Stomach (tissue), 4 donors: ENCODE measurements around the gene SEC11A.

Experiments
- CTCF ChIP-seq, 7 experiments: fragments of 450-650 bp in 4 of 7; fragments of 200-600 bp in 3 of 7; sonication (generic) in 3 of 7; IDR thresholded peaks; one replicate each; pipeline ENCODE4 v1.5.1; 2016 to 2019; ENCODE audit warnings: antibody characterized with exemption in 7 of 7, control low read depth in 2 of 7, mild to moderate bottlenecking in 1 of 7
- EP300 ChIP-seq: sonication (generic); formaldehyde crosslinking; IDR thresholded peaks from one replicate; pipeline ENCODE4 v1.6.1; 2017; ENCODE audit warnings: antibody characterized with exemption
- POLR2A ChIP-seq, 4 donors: fragments of 450-650 bp; IDR thresholded peaks; one replicate each; pipeline ENCODE4 v1.6.1; 2016; ENCODE audit warnings: antibody characterized with exemption in 4 of 4, control low read depth in 2 of 4, mild to moderate bottlenecking in 1 of 4, moderate library complexity in 1 of 4
- POLR2AphosphoS5 ChIP-seq, 3 donors: sonication (generic); formaldehyde crosslinking; IDR thresholded peaks; one replicate each; pipeline ENCODE4 v1.6.1; 2016; ENCODE audit warnings: antibody characterized with exemption in 3 of 3

GRCh38 chr15:84747416-84748273, 31.7 kb upstream of the SEC11A start:
- TF ChIP-seq CTCF (IDR thresholded peaks at IDR 0.05), result peak in 1 of 7 experiments; percentile 4
- peak in 1 of 4 donors; percentile 45 for TF ChIP-seq POLR2A (IDR thresholded peaks at IDR 0.05)
- no peak for TF ChIP-seq EP300
- TF ChIP-seq POLR2AphosphoS5 (IDR thresholded peaks at IDR 0.05), result peak in 2 of 3 donors; percentile 23 to 63
